ENCODE measurements around the gene PPP1R16B. TPM values are rescaled to one million over a fixed set of nuclear protein-coding genes. Genes with fewer than 3 reads are reported as not detected.
A peak's percentile ranks its signal among the peaks of the same experiment; 100 is the strongest.

The PPP1R16B gene
- total RNA-seq, 1 donor from 2014 or later, result 109 TPM

DNA sequence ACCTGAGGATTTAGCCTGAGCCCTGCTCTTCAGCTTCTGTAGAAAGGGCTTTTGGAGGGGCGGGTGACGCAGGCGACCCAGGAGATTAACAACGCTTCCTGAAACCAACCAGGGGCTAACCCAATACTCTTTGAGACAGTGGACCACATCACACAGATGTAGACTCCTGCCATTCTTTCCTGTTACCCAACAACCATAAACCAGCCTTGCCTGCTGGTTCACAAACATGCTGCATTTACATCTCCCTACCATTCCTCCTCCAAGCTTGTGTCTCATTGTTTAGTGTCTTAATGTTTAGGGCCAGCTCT, 28.3 kb downstream of the PPP1R16B start:
- Mint-ChIP-seq H3K27ac (peak overlapping the region; percentile 87), H3K9me3 (no peaks in the 10 kb centered on the region), H3K27me3 (ENCODE audit: low read depth) (no peaks in the 10 kb centered on the region), H3K36me3 (ENCODE audit: low read depth) (peaks cover 76% of the 10 kb centered on the region), H3K4me1 (ENCODE audit: low read depth) (peaks cover 65% of the 10 kb centered on the region), H3K4me3 (ENCODE audit: low read depth) (peak overlapping the region; percentile 42)
- intact Hi-C loops (cut with micrococcal nuclease), result loop anchor here (1.0 to 2.0 kb wide), 5 partner anchors 8 to 185 kb away; partner anchors contain the start of gene PPP1R16B
- no peak for DNase-seq (ENCODE audit: low spot score)

DNA sequence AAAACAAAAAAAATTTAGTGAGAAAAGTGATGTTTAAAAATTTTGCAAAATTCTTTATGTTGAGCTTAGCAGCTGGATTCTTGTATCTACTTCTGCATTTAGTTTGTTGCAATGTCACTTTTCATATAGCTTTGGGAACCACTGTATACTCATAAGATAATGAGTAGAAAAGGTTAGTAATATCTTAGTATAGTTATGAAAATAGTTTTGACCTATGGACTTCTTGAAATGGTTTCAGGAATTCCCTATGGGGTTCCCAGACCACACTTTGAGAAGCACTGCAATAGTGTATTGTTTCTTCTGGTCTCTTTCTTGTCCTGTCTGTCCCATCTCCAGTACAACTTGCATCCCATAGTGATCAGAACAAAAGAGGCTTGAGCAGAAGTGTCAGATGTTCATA, 29.4 kb downstream of the PPP1R16B start:
- peak overlapping the region; percentile 68 for H3K27ac Mint-ChIP-seq
- H3K4me3 Mint-ChIP-seq (ENCODE audit: low read depth), result no peak overlapping the region
- DNase-seq (ENCODE audit: low spot score), result no peak
- H3K36me3 Mint-ChIP-seq (ENCODE audit: low read depth), result peaks cover 78% of the 10 kb centered on the region
- H3K9me3 Mint-ChIP-seq, result no peaks in the 10 kb centered on the region
- H3K27me3 Mint-ChIP-seq (ENCODE audit: low read depth), result no peaks in the 10 kb centered on the region
- H3K4me1 Mint-ChIP-seq (ENCODE audit: low read depth), result peaks cover 62% of the 10 kb centered on the region
- intact Hi-C loops (cut with micrococcal nuclease), result no loop called here

DNA sequence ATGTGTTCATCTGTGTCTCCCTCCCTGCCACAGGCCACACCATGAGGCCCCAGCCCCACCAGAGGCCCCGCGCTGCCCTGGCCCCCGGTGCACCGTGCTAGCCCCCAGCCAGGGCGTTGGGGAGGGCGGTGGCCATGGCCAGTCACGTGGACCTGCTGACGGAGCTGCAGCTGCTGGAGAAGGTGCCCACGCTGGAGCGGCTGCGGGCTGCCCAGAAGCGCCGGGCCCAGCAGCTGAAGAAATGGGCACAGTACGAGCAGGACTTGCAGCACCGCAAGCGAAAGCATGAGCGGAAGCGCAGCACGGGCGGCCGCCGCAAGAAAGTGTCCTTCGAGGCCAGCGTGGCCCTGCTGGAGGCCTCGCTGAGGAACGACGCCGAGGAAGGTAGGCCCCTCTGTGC, 30.3 kb downstream of the PPP1R16B start:
- no peak for DNase-seq (ENCODE audit: low spot score)
- intact Hi-C loops (cut with micrococcal nuclease), result no loop called here
- no peaks in the 10 kb centered on the region for H3K27me3 Mint-ChIP-seq (ENCODE audit: low read depth)
- H3K4me1 Mint-ChIP-seq (ENCODE audit: low read depth), result peaks cover 65% of the 10 kb centered on the region
- no peaks in the 10 kb centered on the region for H3K9me3 Mint-ChIP-seq
- no peak overlapping the region for H3K4me3 Mint-ChIP-seq (ENCODE audit: low read depth)
- no peak overlapping the region for H3K27ac Mint-ChIP-seq
- peaks cover 76% of the 10 kb centered on the region for H3K36me3 Mint-ChIP-seq (ENCODE audit: low read depth)

DNA sequence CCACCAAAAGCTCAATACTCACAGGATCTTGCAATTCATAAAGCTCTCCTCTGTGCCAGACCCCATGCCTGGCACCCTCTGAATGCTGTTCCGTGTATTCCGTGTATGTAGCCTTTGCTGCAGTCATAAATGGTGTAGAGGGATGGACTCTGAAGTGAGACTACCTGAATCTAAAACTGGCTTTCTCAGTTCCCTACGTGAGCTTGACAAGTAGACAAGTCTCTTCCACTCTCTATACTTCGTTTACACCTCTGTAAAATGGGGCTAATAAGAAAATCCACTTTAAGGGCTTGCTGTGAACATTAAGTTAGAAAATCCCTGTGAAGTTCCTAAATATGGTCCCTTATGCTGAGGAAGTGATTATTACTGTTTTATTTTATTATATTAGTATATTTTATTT, 31.5 kb downstream of the PPP1R16B start:
- intact Hi-C loops (cut with micrococcal nuclease), result no loop called here
- Mint-ChIP-seq H3K27ac (peak overlapping the region; percentile 4), H3K4me1 (ENCODE audit: low read depth) (peaks cover 63% of the 10 kb centered on the region), H3K36me3 (ENCODE audit: low read depth) (peaks cover 71% of the 10 kb centered on the region), H3K9me3 (no peaks in the 10 kb centered on the region), H3K4me3 (ENCODE audit: low read depth) (no peak overlapping the region), H3K27me3 (ENCODE audit: low read depth) (no peaks in the 10 kb centered on the region)
- no peak for DNase-seq (ENCODE audit: low spot score)

DNA sequence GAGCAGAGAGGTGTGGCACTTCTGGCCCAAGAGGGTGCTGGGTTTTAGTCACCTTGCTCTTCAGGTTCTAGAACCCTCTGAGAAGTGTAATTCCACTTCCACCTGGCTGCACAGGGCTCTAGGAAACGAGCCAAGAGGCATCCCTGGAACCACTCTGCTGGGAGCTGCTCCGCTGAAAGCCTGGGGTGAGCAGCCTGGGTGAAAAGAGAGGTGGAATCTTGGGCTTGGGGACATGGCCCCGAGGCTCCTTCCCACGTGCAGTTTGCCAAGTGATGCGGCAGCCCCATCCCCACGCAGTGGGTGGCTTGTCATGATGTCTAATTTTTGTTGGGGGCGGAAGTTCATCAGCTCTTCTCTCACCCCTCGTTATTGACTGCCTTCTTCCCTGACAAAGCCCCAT, 32.8 kb downstream of the PPP1R16B start:
- Mint-ChIP-seq H3K27me3 (ENCODE audit: low read depth) (no peaks in the 10 kb centered on the region), H3K27ac (peak overlapping the region; percentile 16), H3K4me1 (ENCODE audit: low read depth) (peaks cover 65% of the 10 kb centered on the region), H3K9me3 (no peaks in the 10 kb centered on the region), H3K4me3 (ENCODE audit: low read depth) (no peak overlapping the region), H3K36me3 (ENCODE audit: low read depth) (peaks cover 68% of the 10 kb centered on the region)
- DNase-seq (ENCODE audit: low spot score), result no peak
- intact Hi-C loops (cut with micrococcal nuclease), result no loop called here

DNA sequence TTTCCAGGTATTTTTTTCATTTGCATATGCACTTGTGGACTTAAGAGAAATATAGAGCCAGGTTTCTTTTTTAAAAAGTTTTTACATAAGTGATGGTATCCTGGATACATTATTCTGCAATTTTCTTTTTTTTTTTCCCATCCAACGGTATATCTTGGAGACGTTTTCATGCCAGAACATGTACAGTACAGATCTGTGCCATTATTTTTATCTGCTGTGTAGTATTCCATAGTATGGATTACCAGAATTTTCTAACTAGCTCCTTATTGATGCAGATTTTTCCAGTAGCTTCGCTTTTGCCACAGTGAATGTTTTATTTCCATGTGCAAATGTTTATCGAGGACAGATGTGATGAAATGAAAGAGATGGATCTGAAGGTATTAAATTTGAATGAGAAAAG, 34.1 kb downstream of the PPP1R16B start:
- H3K27me3 Mint-ChIP-seq (ENCODE audit: low read depth), result no peaks in the 10 kb centered on the region
- peaks cover 63% of the 10 kb centered on the region for H3K4me1 Mint-ChIP-seq (ENCODE audit: low read depth)
- H3K27ac Mint-ChIP-seq, result peak overlapping the region; percentile 86
- no peak for DNase-seq (ENCODE audit: low spot score)
- H3K4me3 Mint-ChIP-seq (ENCODE audit: low read depth), result no peak overlapping the region
- no peaks in the 10 kb centered on the region for H3K9me3 Mint-ChIP-seq
- intact Hi-C loops (cut with micrococcal nuclease), result no loop called here
- H3K36me3 Mint-ChIP-seq (ENCODE audit: low read depth), result peaks cover 66% of the 10 kb centered on the region

DNA sequence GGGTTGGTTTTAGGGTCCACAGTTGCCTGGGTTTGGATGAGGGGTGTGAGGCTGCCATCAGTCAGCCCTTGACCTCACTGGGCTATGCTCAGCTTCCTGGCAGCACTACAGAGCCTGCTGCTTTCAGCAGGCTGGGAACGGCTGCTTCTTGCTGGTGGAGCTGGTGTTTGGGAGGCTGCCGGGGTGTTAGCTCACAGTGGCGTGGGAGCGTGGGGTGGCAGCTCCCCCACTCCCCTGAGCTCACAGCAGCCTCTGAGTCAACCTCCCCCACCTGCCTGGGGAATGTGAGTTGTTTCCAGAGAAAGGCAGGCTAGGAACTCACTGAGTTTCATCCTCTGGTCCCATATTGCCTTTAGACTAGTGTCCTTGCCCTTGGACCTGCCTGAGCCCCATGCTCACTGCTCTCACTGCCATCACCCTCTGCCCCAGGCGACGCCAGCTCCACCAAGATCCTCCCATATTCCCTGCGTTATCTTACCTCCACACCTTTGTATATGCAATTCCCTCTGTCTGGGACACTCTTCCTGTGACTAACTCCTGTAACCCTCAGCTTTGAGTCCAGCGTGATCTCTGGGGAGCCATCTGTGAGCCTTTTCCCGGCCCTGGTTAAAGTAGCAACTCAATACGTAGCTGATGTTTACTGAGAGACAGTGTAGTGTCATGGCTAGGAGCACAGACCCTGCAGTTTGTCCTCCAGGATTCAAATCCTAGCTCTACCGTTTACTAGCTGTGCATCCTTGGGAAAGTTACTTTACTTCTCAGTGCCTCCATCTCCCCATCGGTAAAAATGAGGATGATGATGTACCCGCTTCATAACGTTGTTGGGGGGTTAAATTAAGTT, 34.8 kb downstream of the PPP1R16B start:
- no peaks in the 10 kb centered on the region for H3K27me3 Mint-ChIP-seq (ENCODE audit: low read depth)
- H3K4me3 Mint-ChIP-seq (ENCODE audit: low read depth), result peak overlapping the region; percentile 19
- no peak for DNase-seq (ENCODE audit: low spot score)
- no peaks in the 10 kb centered on the region for H3K9me3 Mint-ChIP-seq
- peaks cover 65% of the 10 kb centered on the region for H3K4me1 Mint-ChIP-seq (ENCODE audit: low read depth)
- H3K36me3 Mint-ChIP-seq (ENCODE audit: low read depth), result peaks cover 68% of the 10 kb centered on the region
- H3K27ac Mint-ChIP-seq, result peak overlapping the region; percentile 86
- intact Hi-C loops (cut with micrococcal nuclease), result no loop called here

DNA sequence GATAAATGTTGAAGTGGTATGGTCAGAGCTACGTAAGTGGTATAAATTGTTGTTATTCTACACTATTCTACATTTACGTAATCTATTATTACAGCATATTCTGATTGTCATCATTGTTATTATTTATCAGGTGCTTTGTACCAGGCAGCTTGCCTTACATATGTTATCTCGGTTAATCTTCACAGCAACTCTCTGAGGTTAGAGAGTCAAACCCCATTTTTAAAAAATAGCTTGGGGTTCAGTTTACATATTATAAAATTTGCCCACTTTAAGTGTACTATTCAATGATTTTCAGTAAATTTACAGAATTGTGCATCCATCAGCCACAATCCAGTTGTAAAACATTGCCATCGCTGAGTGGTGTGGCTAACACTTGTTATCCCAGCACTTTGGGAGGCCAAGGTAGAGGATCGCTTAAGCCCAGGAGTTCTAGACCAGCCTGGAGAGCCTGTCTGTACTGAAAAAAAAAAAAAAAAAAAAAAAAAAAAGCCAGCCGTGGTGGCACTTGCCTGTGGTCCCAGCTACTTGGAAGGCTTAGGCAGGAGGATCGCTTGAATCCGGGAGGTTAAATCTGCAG, 35.5 kb downstream of the PPP1R16B start:
- intact Hi-C loops (cut with micrococcal nuclease), result no loop called here
- H3K9me3 Mint-ChIP-seq, result no peaks in the 10 kb centered on the region
- no peak overlapping the region for H3K4me3 Mint-ChIP-seq (ENCODE audit: low read depth)
- peaks cover 74% of the 10 kb centered on the region for H3K36me3 Mint-ChIP-seq (ENCODE audit: low read depth)
- H3K4me1 Mint-ChIP-seq (ENCODE audit: low read depth), result peaks cover 72% of the 10 kb centered on the region
- H3K27ac Mint-ChIP-seq, result peak overlapping the region; percentile 97
- no peaks in the 10 kb centered on the region for H3K27me3 Mint-ChIP-seq (ENCODE audit: low read depth)
- no peak for DNase-seq (ENCODE audit: low spot score)

DNA sequence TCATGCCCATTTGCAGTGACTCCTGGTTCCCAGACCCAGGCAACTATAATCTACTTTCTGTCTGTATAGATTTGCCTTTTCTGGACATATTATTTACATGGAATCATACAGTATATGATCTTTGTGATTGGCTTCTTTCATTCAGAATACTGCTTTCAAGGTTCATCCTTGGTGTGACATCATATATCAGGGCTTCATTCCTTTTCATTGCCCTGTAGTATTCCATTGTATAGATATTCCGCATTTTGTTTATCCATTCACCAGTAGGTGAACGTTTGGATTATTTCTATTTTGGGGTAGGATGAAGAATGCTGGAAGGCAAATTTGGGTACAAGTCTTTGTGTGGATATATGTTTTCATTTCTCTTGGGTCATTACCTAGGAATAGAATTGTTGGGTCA, 36.1 kb downstream of the PPP1R16B start:
- Mint-ChIP-seq H3K4me1 (ENCODE audit: low read depth) (peaks cover 76% of the 10 kb centered on the region), H3K36me3 (ENCODE audit: low read depth) (peaks cover 77% of the 10 kb centered on the region), H3K27ac (peak overlapping the region; percentile 97), H3K9me3 (no peaks in the 10 kb centered on the region), H3K27me3 (ENCODE audit: low read depth) (no peaks in the 10 kb centered on the region), H3K4me3 (ENCODE audit: low read depth) (peak overlapping the region; percentile 72)
- DNase-seq (ENCODE audit: low spot score), result no peak
- intact Hi-C loops (cut with micrococcal nuclease), result no loop called here

DNA sequence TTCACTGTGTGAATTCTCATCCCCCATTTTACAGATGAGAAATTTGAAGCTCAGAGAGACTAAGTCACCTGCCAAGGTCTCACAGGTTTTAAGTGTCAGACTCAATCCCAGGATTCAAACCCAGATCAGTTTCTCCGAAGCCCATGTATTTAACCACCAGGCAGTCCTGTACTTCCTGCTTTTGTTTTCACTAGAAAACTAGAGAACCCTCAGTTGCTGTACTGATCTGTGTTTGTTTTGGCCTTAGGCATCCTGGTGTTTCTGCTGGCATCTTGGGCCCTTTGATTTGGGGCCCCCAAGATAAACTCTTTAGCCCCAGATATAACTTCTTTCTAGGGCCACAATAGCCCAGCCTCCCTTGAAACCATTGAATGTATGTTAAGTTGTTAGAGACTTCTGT, 36.5 kb downstream of the PPP1R16B start:
- H3K9me3 Mint-ChIP-seq, result no peaks in the 10 kb centered on the region
- peaks cover 76% of the 10 kb centered on the region for H3K36me3 Mint-ChIP-seq (ENCODE audit: low read depth)
- intact Hi-C loops (cut with micrococcal nuclease), result loop anchor here (1.0 to 2.0 kb wide), 3 partner anchors 9 to 21 kb away; no protein-coding TSS in a partner anchor
- peak overlapping the region; percentile 72 for H3K4me3 Mint-ChIP-seq (ENCODE audit: low read depth)
- H3K27ac Mint-ChIP-seq, result peak overlapping the region; percentile 97
- DNase-seq (ENCODE audit: low spot score), result no peak
- H3K4me1 Mint-ChIP-seq (ENCODE audit: low read depth), result peaks cover 75% of the 10 kb centered on the region
- H3K27me3 Mint-ChIP-seq (ENCODE audit: low read depth), result no peaks in the 10 kb centered on the region

DNA sequence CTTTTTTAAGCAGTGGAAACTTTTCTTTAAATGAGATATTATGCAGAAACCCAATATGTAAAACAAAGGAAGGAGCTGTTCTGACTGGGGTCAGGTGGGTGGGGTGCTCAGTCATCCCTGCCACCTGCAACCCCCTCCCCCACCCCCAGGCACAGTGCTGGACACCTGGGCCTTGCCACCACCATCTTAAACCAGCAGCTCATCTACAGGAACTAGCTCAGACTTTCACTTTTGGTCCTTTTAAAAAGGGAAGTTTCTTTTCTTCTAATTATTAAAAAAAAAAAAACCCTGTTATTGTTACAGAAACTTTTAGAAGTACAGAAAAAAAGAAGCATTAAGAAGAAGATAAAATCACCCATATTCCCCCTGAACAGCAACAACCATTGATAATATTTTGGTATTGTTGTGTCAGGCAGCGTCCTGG, 37.1 kb downstream of the PPP1R16B start:
- Mint-ChIP-seq H3K36me3 (ENCODE audit: low read depth) (peaks cover 81% of the 10 kb centered on the region), H3K27ac (peak overlapping the region; percentile 97), H3K27me3 (ENCODE audit: low read depth) (no peaks in the 10 kb centered on the region), H3K4me1 (ENCODE audit: low read depth) (peaks cover 78% of the 10 kb centered on the region), H3K4me3 (ENCODE audit: low read depth) (peak overlapping the region; percentile 72), H3K9me3 (no peaks in the 10 kb centered on the region)
- no peak for DNase-seq (ENCODE audit: low spot score)
- intact Hi-C loops (cut with micrococcal nuclease), result loop anchor here (1.0 to 2.0 kb wide), 3 partner anchors 9 to 20 kb away; no protein-coding TSS in a partner anchor

DNA sequence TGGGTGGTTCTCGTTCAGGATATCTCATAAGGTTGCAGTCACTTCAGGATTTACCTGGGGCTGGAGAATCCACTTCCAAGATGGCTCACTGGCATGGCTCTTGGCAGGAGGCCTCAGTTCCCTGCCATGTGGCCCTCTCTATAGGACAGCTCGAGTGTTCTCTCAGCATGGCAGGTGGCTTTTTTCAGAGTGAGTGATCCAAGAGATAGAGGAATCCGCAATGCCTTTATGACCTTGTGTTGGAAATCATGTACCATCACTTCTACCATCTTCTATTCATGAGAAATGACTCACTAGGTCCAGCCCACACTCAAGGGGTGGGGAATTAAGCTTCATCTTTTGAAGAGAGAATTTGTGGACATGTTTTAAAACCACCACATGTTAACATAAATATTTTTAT, 37.8 kb downstream of the PPP1R16B start:
- intact Hi-C loops (cut with micrococcal nuclease), result loop anchor here (1.0 to 2.0 kb wide), 4 partner anchors 15 to 38 kb away; partner anchors contain the start of gene PPP1R16B
- Mint-ChIP-seq H3K27ac (peak overlapping the region; percentile 97), H3K36me3 (ENCODE audit: low read depth) (peaks cover 82% of the 10 kb centered on the region), H3K4me1 (ENCODE audit: low read depth) (peaks cover 79% of the 10 kb centered on the region), H3K4me3 (ENCODE audit: low read depth) (peak overlapping the region; percentile 72), H3K9me3 (no peaks in the 10 kb centered on the region), H3K27me3 (ENCODE audit: low read depth) (no peaks in the 10 kb centered on the region)
- no peak for DNase-seq (ENCODE audit: low spot score)

DNA sequence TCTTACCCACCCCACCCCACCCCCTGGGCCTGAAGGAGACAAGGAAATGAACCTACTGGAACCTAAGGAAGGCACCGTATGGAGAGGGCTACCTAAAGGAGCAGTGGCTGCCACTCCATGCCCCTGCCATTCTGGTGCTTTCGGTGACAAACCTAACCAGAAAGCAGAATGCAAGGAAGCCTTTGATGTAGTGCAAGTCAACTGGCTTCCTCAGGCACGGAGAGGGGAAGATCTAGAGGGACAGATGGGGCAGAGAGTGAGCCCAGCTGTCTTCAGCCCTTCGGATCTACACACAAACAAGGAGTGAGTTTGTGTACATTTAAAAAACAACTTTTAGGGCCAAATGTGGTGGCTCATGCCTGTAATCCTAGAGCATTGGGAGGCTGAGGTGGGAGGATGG, 39.5 kb downstream of the PPP1R16B start:
- H3K36me3 Mint-ChIP-seq (ENCODE audit: low read depth), result peaks cover 80% of the 10 kb centered on the region
- no peak for DNase-seq (ENCODE audit: low spot score)
- intact Hi-C loops (cut with micrococcal nuclease), result no loop called here

More for the DNA sequence above, 39.5 kb downstream of the PPP1R16B start:
- H3K9me3 Mint-ChIP-seq, result no peaks in the 10 kb centered on the region
- H3K27ac Mint-ChIP-seq, result peak overlapping the region; percentile 95
- H3K4me3 Mint-ChIP-seq (ENCODE audit: low read depth), result peak overlapping the region; percentile 71
- no peaks in the 10 kb centered on the region for H3K27me3 Mint-ChIP-seq (ENCODE audit: low read depth)
- H3K4me1 Mint-ChIP-seq (ENCODE audit: low read depth), result peaks cover 83% of the 10 kb centered on the region

Data from activated T-helper 2 cell treated with anti-CD3 and anti-CD28 coated beads, Interferon-gamma antibody, Interleukin-2, Interleukin-4, amounts not matched to agents 10 μg/mL and 5 μg/mL and 100 μg/mL, durations not matched to agents 14 hours and 24 hours and 36 hours (primary cell).